HG02759 (cell line): ENCODE data around the gene SGCD.

ENCODE experiments used
- ATAC-seq: cut with Tn5 transposase; IDR thresholded peaks from one replicate; pipeline ENCODE4 v1.9.1; 2021; ENCODE audit warnings: mild to moderate bottlenecking, moderate library complexity; ENCODE audit not compliant: unreplicated experiment

SGCD gene

GRCh38 chr5:156682971-156683370 lies 356.0 kb downstream of the SGCD start:
- ATAC-seq, result no peak

DNA sequence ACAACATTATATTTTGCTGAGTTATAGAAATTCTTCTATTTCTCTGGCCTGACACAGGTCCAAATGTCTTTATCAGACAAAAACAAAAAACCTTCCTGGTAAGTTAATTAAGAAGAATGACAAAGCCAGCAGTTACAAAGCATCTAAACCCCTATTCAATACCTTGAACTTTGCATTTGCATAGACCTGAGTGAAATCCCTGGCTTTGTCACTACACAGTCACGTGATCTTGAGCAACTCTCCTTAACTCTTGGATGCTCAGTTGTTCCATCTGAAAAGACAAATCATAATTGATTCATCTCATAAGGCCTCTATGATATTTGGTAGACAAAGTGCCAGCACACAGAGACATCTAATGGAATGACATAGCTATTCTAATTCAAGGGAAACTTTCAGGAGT lies 356.5 kb downstream of the SGCD start:
- ATAC-seq, result no peak

DNA sequence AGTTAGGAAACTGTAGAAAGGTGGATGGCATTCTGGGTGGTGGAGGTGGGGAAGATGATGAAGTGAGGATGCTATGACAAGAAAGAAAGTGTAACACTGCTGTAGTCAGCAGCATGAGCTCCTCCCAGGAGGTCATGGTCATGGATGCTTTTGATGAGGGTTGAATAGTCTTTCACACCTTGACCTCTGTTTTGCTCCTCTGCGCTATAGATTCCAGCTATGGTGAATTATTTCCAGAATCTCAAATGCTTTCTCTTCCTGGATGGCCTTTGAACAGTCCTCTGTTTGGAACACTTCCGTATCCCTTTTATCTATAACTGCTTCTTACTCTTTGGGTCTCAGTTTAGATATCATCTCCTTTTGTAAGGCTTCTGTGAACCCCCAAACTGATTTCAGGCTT lies 357.3 kb downstream of the SGCD start:
- no peak for ATAC-seq

DNA sequence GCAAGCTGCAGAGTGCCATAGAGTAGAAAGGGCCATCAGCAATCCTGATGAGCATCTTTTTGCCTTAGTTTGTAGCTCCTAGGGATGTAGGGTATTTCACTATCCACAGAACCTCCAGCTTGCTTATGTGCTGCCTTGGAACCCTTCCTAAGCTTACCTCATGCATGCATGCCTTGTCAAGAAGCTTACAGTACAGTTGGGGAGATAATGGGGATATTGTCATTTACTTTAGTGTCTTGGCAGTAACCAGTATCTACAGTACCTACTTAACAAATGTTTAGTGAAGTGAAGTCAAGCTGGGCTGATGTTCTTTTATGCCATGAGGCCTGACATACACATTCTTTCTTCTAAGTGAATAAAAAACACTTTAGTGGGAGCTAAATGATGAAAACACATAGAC lies 358.5 kb downstream of the SGCD start:
- ATAC-seq, result no peak

DNA sequence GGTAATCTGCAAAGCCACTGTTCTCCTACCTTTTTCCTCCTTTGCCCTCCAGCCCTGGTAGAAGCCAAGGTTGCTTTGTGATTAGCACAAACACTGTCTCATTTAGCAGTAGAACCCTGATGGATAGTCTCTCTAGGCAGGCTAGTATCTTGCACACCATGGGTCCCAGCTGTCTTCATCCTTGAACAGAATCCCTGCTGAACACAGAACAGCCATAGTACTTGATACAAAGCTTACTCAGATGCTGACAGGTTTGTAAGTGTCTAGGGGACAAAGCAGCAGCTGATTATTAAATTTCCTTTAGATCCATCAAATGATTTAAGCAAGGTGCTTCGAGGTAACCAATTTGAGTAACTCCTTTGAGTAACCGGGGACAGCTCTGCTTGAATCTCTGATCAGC lies 359.4 kb downstream of the SGCD start:
- no peak for ATAC-seq

DNA sequence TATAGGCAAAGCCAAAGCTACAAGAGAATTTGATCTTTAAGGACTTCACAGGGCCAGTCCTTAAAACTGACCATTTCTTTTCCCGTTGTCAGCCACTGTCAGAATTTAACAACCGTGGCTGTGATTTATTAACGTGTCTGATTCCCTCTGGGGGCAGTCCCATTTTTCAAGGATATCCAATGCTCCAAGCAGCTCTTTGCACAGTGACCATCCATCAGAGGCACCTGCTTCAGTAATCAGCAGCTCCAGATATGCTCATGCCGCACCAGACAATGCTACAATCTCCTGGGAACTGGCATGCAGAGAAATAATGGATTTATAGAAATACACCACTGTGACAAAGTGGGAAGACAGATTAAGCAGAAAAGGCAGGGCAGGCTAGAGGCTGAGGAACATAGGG lies 359.8 kb downstream of the SGCD start:
- no peak for ATAC-seq

DNA sequence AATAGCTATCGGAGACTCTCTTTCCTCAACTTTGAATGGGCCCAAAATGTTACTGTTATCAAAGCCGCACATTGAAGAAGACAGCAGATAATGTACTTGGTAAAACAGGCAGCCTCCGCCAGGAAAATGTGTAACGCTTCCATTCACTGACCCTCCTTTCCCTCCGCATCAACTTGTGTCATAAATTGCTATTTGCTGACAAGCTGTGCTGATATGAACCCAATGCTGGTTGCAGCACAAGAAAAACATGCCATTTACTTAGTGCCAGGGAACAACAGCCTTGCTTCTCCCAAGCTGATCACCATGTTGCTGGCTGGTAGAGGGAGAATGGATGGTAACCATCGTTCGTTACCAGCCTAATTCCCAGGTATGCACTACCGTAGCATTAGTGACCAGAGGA lies 360.6 kb downstream of the SGCD start:
- no peak for ATAC-seq

GRCh38 chr5:156691572-156691971 lies 364.6 kb downstream of the SGCD start:
- ATAC-seq, result no peak

GRCh38 chr5:156693113-156693512 lies 366.1 kb downstream of the SGCD start:
- no peak for ATAC-seq

- no peak for ATAC-seq
These were observed 367.6 kb downstream of the SGCD start for GRCh38 chr5:156694598-156694997.

DNA sequence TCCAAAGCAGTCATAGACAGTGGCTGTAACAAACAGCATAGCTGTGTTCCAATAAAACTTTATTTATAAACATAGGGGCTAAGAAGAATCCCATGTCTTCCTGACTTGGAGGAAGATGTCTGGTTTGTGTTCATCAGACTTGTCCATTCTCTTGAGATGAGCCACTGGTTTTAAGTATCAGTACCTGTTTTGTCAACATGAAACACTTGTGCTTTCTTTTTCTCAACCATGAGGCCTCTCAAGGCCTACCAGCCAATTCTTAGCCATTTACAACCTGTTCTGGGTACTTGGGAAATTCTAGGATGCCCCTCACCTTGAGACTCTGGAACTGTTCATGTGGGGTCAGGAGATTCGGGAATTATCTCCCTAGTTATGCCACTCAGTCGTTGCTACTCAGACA lies 368.8 kb downstream of the SGCD start:
- no peak for ATAC-seq

DNA sequence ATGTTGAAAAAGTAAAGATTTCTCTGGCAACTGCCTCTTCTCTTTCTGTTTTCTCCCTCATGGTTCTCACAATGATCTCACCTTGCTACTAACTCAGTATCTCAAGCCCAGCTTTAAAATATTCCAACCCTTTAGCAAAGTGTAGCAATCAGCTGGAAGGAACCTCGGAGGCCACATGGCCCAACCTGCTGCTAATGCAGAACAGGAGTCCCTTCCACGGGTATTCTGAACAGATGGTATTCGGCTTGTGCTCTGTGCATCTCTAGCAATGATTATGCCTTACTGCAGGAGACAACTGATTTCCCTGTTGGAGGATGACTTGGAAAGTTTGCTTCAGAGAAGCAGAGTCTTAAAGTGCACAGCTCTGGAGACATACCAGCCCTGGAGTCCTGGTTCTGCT lies 371.4 kb downstream of the SGCD start:
- no peak for ATAC-seq

DNA sequence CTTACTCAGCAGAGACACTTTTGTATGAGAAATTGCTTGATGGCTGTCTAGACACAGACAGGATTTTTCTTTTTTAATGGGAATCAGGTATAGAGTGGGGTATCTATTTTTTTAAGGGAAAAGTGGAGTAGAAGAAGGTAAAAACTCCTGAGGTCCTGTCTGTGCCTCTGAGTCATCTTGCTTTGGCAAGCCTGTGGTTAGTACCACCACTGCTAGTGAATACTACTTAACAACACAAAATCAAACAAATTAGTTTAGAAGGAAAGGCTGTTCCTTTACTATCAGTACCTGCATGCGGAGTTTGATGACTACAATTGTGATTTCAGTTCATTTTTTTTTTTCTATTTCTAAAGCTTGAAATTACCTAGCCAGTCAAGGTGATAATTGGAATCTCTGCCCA lies 372.2 kb downstream of the SGCD start:
- ATAC-seq, result no peak

DNA sequence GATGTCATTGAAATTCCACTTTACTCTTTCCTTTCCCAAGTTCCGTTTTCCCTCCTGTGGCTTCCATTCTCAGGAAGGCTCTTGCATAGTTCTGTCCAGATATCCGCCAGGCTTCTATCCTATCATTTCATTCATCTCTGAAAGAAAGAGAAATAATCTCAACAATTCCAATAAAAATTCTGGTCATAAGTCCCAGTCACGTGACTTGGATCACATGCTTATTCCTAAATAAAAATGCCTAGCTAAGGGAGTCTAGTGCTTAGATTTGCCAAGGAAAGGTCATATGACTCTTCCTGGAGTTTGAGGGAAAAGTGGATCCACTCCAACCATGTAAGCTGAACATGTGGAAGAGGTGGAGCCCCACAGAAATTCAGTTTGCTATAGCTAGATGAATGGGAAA lies 377.2 kb downstream of the SGCD start:
- ATAC-seq, result no peak

- no peak for ATAC-seq
These were observed 379.7 kb downstream of the SGCD start for GRCh38 chr5:156706631-156707030.

DNA sequence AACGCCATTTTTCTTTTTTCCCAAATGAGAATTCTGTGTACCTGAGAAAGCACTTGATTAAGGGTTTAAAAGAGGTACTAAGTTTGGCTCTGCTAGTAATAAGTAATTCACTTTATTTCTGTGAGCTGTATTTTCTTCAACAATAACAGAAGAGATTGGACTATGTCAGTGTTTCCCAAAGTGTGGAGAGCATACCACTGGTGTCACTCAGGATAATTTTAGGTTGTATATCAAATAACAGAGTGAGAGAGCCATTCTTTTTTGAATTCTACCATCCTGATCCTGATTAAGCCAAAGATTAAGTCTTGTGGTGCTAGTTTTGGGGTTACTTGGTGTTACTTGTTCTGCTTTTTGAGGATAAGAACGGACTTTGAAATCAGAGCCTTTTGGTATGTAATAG lies 380.8 kb downstream of the SGCD start:
- ATAC-seq, result no peak

GRCh38 chr5:156715287-156715686 lies 388.3 kb downstream of the SGCD start:
- no peak for ATAC-seq

DNA sequence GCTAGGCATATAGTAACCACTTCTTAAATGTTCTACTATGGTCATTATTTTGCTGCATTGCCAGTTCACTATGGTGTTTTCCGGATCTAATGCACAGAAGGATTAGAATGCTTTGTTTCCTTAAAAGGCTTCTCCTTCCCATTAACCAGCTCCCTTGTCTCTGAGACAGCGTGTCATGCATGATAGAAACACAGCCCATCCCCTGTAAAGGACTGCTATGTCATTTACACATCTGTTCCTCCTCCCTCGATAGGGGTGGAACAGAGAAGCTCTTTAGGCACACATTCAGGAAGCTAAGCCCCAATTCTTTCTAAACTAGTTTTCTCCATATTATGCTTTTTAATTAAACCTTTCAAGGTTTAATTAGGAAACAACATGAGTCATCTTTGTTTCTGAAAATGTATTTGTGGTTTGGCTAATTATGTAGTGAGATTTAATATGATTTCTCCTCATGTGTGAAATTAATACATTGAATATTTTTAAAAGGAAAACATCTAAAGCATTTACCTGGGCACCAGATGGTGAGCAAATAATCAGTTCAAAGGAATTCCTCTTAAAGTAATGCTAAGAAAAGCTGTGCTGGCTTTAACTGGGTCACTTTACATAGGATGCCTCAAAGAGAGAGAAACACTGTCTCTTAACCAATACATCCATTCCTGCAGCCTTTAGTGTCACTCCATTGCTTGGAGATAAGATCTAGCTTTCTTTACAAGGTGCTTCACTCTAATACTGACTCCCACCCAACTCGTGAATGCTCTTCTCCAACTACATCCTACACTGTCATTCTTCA lies 389.8 kb downstream of the SGCD start:
- no peak for ATAC-seq

DNA sequence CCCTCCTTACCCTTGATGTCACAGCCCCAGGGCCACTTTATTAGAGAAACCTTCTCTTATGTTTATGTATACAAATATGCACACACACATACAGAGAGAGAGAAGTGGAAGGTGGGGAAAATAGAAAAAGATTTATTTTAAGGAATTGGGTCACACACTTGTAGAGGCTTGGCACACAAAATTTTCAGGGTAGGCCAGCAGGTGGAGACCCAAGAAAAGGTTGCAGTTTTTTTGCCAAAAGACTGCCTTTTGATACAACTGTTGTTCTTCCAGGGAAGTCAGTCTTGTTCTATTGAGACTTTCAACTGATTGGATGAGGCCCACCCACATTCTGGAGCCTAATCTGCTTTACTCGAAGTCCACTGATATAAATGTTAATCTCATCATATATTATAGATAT lies 392.0 kb downstream of the SGCD start:
- ATAC-seq, result no peak

- no peak for ATAC-seq
These were observed 395.4 kb downstream of the SGCD start for GRCh38 chr5:156722358-156722757.

DNA sequence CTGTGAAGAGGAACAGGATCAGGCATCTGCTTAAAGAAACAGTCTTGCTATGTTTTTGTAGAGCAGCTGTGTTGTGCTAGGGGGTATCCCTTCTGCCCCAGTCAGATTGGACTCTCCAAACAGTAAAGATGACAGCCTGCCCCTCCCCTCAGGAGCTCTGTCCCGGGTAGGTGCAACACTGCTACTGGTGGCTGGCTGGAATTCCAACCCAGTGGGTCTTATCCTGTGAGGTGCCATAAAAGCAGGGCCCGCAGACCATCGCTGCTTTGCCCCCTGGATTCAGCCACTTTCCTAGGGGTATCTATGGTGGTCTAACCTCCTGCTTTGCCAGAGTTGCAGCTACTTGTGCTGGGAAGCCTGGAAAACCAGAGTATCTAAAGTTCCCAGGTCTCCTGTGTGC lies 408.5 kb downstream of the SGCD start:
- ATAC-seq, result no peak

DNA sequence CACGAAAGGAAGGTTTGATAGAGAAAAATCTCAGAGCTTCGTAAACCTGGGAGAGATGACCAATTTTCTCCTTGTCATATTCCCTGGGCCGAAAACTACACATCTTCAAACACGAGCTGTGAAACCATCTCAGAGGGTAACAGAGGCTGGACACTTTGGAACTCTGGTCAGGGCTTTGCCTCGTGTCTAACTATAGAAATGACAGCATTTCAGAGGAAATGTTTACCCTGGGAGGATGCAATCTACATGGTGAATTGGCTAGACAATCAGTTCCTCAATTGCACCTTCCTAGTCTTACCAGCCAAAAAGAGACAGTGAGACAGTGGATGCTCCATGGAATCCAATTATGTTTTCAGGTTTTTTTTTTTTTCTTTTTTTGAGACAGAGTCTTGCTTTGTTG lies 414.6 kb downstream of the SGCD start:
- no peak for ATAC-seq

DNA sequence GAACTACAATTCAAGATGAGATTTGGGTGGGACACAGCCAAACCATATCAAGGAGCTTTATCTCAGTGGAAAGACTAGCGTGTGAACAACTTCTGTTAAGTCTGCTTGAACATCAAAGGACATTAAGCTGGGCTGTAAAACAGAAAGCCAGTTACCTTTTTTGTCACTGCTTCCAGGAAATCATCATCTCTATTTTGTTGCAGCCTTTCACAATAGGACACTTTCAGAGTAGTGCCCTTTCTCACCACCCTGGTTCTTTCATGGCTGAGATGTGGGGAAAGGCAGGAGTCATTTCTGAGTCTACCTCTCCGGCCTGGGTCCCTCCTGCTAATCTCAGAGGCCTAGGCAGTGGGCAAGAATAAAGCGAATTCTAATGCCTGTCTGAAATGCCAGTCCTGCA lies 426.9 kb downstream of the SGCD start:
- no peak for ATAC-seq
